Mesodermal cell (in vitro differentiated cells): ENCODE results near the gene CFAP97D1.
A peak's percentile ranks its signal among the peaks of the same experiment; 100 is the strongest.

ENCODE experiments used
- H3K27ac ChIP-seq: 2 replicates; pipeline ENCODE4 v1.7.0; 2013; ENCODE audit warnings: mild to moderate bottlenecking, low read depth, low read length, moderate library complexity; ENCODE audit not compliant: severe bottlenecking
- H3K36me3 ChIP-seq: 2 replicates; pipeline ENCODE4 v1.7.1; 2013; ENCODE audit warnings: mild to moderate bottlenecking, low read length, moderate library complexity; ENCODE audit not compliant: control insufficient read depth, insufficient read depth
- H3K4me1 ChIP-seq: one replicate; pipeline ENCODE4 v1.7.1; 2013; ENCODE audit warnings: mild to moderate bottlenecking, low read length; ENCODE audit not compliant: insufficient read depth, control insufficient read depth, poor library complexity, severe bottlenecking
- H3K4me3 ChIP-seq: 2 replicates; pipeline ENCODE4 v1.7.0; 2013; ENCODE audit warnings: low read length, control low read depth, mild to moderate bottlenecking; ENCODE audit not compliant: insufficient read depth, poor library complexity, severe bottlenecking; ENCODE audit errors: extremely low read depth
- H3K9me3 ChIP-seq: 2 replicates; pipeline ENCODE4 v1.7.1; 2013; ENCODE audit warnings: mild to moderate bottlenecking, low read length, moderate library complexity; ENCODE audit not compliant: control insufficient read depth
- WGBS, 2 experiments: methylation state at CpG; one replicate each; pipeline ENCODE4 v1.1.5; 2013; ENCODE audit warnings: missing lambda C conversion rate in 2 of 2; ENCODE audit not compliant: insufficient coverage in 2 of 2; 5-methylcytosine and 5-hydroxymethylcytosine counted together

Gene CFAP97D1

DNA sequence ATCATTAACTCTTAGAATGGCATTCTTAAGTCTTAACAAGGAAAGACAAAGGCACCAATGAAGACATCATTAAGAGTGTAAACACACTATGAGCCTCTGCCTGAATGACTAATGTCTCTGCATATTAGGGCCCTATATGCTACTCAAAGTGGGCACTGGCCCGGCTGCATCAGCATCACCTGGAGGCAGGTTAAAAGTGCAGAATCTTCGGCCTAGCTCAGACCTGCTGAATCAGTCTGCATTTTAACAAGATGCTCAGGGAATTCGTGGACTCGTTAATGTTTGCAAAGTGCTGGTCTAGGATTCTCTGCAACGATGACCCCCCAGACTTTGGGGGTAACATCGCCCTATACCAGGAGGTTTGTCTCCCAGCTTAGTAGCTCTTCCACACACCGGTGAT lies 46.0 kb downstream of the CFAP97D1 start:
- Histone ChIP-seq H3K4me1 (peaks cover 2% of the 10 kb centered on the region), H3K4me3 (no peak overlapping the region), H3K36me3 (peaks cover 38% of the 10 kb centered on the region), H3K27ac (no peak overlapping the region), H3K9me3 (no peaks in the 10 kb centered on the region)
- WGBS, 2 experiments, result 91 to 95% methylated on average over 7 of the region's 7 CpGs

DNA sequence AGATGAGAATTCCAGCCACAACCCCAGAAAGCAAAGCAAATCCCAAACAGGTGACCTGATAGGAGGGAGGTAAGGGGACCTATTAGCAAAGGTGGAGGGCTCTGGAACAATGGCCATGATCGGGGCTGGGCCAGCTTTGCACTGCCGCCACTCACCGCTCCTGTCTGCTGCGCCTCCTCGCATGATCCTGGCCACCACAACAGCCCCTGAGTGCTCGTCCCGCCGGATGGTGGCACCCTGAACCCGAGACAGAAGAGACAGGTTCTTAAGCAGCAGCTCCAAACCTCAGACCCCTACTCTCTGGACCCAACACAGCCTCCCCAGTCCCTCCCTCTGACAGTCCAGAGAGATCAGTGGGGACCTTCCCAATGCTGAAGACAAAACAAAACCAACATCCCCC lies 47.4 kb downstream of the CFAP97D1 start:
- peaks cover 35% of the 10 kb centered on the region for H3K36me3 ChIP-seq
- 95 to 96% methylated on average over 7 to 9 of the region's 9 CpGs for WGBS, 2 experiments
- H3K9me3 ChIP-seq, result no peaks in the 10 kb centered on the region

DNA sequence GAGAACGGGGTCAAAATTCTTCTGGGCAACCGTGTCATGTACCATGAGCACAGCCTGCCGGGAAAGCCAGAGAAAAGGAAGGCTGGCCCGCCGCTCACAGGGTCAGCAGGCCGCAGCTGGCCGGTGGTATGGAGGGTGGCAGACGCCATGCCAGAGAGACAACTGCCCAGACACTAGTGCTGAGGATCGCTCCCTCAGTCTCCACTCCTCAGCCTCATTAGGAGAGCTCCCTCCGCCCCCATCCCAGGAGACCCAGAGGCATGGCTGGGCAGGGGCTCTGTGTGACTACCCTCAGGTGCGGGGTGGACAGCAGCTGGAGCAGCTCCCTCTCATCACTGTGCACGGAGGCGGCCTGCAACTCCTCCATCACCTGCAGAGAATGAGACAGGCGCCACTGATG lies 49.5 kb downstream of the CFAP97D1 start:
- peaks cover 35% of the 10 kb centered on the region for H3K36me3 ChIP-seq
- 94 to 97% methylated on average over 8 to 12 of the region's 14 CpGs for WGBS, 2 experiments
- H3K27ac ChIP-seq, result no peak overlapping the region

More for the DNA sequence above, 47.4 kb downstream of the CFAP97D1 start:
- Histone ChIP-seq H3K27ac (no peak overlapping the region), H3K4me1 (peaks cover 2% of the 10 kb centered on the region), H3K4me3 (no peak overlapping the region)

DNA sequence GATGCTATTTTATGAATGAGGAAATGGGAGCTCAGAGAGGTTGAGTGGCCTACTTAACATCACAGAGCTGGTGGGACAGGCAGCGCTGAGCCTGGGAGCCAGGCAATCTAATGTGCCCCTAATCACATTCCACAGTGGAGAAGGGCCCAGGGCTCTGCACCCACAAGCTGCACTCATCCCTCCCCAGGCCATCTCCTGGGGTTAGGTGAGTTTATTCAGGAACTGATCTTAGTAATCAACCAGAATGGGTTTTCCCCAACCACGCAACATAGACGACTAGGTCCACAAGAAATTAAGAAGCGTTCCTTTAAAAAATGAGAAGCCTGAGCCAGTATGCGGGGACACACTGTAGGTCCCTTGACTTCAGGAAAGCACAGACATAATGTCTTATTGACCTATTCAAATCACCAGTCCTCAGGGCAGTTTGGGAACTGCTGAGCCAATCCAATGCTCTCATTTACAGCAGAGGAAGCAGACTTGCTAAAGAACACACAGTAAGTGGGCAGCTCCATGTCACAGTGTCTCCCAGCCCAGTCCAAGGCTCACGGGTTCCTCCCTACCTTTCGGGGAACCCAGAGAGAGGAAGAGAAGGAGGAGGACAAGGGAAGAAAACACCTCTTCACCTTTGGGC lies 50.4 kb downstream of the CFAP97D1 start:
- Histone ChIP-seq H3K36me3 (peaks cover 29% of the 10 kb centered on the region), H3K27ac (no peak overlapping the region), H3K9me3 (no peaks in the 10 kb centered on the region), H3K4me3 (no peak overlapping the region), H3K4me1 (peaks cover 2% of the 10 kb centered on the region)
- 83 to 95% methylated on average over 3 to 5 of the region's 7 CpGs for WGBS, 2 experiments

More for the DNA sequence above, 49.5 kb downstream of the CFAP97D1 start:
- peaks cover 2% of the 10 kb centered on the region for H3K4me1 ChIP-seq
- H3K9me3 ChIP-seq, result no peaks in the 10 kb centered on the region
- no peak overlapping the region for H3K4me3 ChIP-seq

DNA sequence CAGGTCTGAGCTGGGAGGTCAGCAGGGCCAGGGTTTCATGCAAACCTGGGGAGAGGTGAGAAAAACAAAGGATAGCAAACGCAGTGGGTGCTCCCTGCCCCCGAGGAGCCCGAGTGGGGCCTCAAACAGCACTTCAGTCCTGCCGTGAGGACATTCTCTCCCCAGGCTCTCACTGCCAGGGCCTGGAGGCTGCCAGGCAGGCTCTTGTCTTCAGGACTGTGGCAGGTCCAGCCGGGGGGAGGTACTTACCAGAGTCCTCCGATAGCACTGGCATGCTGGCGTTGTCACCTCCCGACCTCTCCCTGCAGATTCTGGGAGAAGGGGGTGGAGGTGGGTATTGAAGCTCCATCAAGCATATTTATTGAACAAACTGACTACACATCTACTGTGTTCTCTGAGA lies 51.4 kb downstream of the CFAP97D1 start:
- WGBS, 2 experiments, result 70 to 83% methylated on average over 3 to 6 of the region's 8 CpGs
- H3K36me3 ChIP-seq, result peaks cover 20% of the 10 kb centered on the region
- no peak overlapping the region for H3K27ac ChIP-seq
- H3K4me1 ChIP-seq, result peaks cover 2% of the 10 kb centered on the region
- no peak overlapping the region for H3K4me3 ChIP-seq
- H3K9me3 ChIP-seq, result no peaks in the 10 kb centered on the region

DNA sequence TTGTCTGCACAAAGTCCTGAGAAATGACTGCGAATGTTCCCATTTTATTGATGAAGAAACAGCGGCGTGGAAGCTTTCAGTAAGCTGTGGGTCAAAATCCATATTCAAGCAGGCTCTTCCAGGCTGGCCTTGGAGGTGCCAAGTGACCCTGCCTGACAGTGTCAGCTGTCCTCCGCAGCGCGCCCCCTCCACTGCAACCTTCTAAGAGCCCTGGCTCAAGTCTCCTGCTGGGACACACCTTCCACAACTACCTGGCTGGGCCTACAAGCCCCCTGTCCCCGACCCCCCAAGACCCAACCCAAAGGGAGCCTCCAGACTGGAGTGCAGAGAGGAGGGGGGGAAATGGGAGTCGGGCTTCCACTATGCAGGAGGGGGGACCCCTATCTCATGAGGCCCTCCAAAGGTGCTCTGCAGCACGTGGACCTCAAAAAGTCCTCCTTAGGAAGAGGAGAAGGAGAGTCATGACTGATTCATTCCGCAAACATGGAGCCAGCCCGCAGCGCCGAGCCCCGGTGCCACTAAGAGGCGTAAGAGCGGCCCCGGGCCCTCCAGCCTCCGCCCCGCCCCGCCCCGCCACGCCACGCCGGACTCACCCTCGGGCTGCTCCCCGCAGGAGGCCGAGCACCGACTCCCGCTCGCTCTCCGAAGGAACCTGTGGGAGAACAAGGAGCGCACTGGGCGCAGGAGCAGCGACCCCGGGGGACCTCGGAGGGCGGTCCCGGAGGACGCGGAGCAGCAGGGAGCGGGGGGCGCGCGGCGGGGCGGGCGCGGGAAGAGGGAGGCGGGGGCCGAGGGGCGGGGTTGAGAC lies 52.1 kb downstream of the CFAP97D1 start:
- Histone ChIP-seq H3K4me1 (peaks cover 2% of the 10 kb centered on the region), H3K36me3 (peaks cover 18% of the 10 kb centered on the region), H3K9me3 (no peaks in the 10 kb centered on the region), H3K27ac (no peak overlapping the region), H3K4me3 (peak overlapping the region; percentile 70)
- 10 to 16% methylated on average over 23 to 37 of the region's 51 CpGs for WGBS, 2 experiments

DNA sequence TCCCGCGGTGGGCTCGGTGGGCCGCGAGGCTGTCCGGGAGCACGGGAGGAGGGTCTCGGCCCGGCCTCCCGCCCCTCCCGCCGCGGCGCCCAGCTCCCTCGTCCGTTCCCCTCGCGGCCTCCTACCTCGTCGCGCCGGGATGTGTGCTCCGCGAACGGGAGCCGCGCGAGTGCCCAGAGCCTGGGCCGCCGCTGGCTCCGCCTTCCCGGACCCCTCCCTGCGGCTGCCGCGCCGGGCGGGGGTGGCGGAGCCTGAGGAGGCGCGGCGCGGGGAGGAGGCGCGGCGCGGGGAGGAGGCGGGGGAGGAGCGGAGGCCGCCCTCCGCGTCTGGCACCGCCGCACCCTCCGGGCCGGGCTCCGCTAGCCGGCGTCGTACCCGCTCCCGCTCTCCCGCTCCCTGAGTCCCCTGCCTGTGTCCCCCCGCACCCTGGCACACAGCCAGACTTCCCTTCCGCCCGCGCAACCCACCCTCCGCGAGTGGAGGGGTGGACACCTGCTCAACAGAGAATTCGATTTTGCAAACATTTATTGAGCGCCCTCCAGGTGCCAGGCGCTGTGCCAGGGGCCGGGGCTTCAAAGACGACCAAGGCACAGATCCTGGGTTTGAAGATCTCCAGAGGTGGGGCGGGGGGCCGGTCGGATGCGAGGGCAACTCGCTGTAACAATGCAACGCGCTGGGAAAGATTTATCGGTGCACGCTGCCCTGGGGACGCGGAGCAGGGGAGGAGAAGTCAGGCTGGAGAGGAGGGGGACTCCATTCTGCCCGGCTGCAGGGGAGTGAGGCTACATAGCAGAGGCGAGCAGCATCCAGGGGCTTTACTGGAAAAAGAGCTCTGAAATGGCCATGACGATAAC lies 53.0 kb downstream of the CFAP97D1 start, which contains the start of gene MPP3:
TSS of gene MPP3 (minus strand) at position 171 of the 854 bp plus-strand sequence. CDS start 1,240 bp downstream, outside the sequence.
- H3K36me3 ChIP-seq, result peaks cover 15% of the 10 kb centered on the region
- 1 to 3% methylated on average over 57 to 73 of the region's 87 CpGs for WGBS, 2 experiments
- H3K9me3 ChIP-seq, result no peaks in the 10 kb centered on the region
- peak within 1 kb of the TSS; percentile 70 for H3K4me3 ChIP-seq
- H3K27ac ChIP-seq, result no peak within 1 kb of the TSS
- H3K4me1 ChIP-seq, result peaks cover 2% of the 10 kb centered on the region

DNA sequence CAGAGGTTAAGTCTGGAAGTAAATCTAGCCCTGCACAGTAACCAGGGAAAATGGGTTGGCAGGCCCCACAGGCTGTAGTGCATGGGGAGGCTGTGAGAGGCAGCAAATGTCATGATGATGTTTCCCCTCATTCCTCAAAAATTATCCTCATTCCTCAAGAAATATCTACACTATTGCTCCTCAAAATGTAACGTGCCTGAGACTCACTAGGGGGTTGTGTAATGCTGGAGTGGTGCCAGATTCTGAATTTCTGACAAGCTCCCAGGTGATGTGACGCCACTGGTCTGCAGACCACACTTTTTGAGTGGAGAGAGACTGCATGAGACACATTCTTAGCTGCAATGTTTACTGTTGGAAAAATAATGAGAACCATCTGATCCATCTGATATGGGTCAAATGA lies 53.9 kb downstream of the CFAP97D1 start:
- WGBS, 2 experiments, result 82 to 88% methylated on average over 1 to 2 of the region's 2 CpGs
- Histone ChIP-seq H3K4me3 (no peak overlapping the region), H3K4me1 (no peaks in the 10 kb centered on the region), H3K36me3 (peaks cover 15% of the 10 kb centered on the region), H3K27ac (no peak overlapping the region), H3K9me3 (no peaks in the 10 kb centered on the region)
